ENCODE results near the gene EVI5. TPM values are rescaled to one million over a fixed set of nuclear protein-coding genes. Genes with fewer than 3 reads are reported as not detected.

Gene EVI5
- total RNA-seq, 4 donors from 2014 or later, result 39.5 to 49.7 (median 48.6) TPM

DNA sequence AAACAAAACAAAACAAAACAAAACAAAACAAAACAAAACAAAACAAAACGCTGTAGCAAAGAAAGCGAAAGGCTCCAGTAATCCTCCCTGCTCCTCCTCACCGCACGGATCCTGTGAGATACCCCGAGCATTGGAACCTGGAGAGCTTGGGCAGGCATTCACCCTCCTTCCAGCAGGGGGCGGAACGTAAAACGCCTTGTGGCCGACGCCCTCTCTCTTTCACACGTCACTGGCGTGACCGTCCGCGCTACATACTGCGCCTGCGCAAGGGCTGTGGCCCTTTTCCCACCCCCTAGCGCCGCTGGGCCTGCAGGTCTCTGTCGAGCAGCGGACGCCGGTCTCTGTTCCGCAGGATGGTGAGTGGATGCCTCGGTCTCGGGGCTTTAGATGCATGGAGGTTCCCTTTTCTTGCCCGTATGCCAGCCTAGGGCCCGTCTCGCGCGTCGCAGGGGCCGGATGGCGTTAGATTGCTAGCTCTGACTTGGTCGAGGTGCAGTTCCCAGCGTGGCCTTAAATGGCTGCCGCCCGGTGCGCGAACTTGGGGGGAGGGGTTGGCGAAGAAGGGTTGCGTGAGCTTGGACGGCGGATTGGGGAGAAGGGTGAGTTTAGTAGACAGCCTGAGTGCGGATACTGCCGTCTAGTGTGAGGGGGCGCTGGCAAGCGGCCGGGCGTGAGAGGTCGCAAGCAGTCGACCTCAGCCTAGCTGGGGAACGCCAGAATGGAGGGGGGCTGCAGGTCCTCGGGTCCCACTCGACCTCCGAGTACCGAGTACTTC is 47.0 kb upstream of the EVI5 start, which contains the start of gene RPL5:
Gene RPL5 (plus strand): TSS at position 279 of the 775 bp plus-strand sequence. CDS start 75 bp downstream, at position 354.
- 0% methylated on average over 14 to 15 of the region's 57 CpGs for WGBS, 2 donors (ENCODE audit: low coverage in 1 of 2)

DNA sequence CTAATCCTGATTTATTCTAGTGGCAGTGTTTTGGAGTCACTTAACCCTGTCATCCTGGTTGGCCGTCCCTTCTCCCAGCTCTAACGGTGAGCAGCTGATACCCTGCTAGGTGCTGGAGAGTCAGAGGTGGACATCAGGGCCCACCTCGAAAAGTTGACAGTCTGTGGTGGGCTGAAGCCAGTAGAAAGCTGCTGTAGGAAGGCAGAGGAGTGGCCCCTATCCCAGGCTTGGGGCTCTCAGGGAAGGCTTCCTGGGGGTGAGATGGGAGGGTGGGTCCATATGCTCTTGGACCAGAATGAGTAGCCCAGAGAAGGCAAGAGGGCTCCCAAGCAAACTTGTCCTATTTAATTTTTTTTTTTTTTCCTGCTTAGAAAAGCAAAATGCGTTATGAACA is 46.5 kb upstream of the EVI5 start:
- peaks cover 0 to 29% of the 10 kb centered on the region in 2 donors for H3K36me3 ChIP-seq
- no peak for TF ChIP-seq POLR2A (IDR thresholded peaks at IDR 0.05)
- TF ChIP-seq, protein P1, sequence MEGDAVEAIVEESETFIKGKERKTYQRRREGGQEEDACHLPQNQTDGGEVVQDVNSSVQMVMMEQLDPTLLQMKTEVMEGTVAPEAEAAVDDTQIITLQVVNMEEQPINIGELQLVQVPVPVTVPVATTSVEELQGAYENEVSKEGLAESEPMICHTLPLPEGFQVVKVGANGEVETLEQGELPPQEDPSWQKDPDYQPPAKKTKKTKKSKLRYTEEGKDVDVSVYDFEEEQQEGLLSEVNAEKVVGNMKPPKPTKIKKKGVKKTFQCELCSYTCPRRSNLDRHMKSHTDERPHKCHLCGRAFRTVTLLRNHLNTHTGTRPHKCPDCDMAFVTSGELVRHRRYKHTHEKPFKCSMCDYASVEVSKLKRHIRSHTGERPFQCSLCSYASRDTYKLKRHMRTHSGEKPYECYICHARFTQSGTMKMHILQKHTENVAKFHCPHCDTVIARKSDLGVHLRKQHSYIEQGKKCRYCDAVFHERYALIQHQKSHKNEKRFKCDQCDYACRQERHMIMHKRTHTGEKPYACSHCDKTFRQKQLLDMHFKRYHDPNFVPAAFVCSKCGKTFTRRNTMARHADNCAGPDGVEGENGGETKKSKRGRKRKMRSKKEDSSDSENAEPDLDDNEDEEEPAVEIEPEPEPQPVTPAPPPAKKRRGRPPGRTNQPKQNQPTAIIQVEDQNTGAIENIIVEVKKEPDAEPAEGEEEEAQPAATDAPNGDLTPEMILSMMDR (IDR thresholded peaks at IDR 0.05), result no peak
- TF ChIP-seq POLR2AphosphoS5 (IDR thresholded peaks at IDR 0.05), result no peak
- TF ChIP-seq EP300 (IDR thresholded peaks at IDR 0.05), result no peak
- H3K4me1 ChIP-seq, result peaks cover 12 to 39% (median 20%) of the 10 kb centered on the region in 3 donors
- no peak for ATAC-seq
- no peak overlapping the region for H3K4me3 ChIP-seq
- H3K9me3 ChIP-seq, result no peaks in the 10 kb centered on the region
- no peaks in the 10 kb centered on the region for H3K27me3 ChIP-seq
- WGBS, 2 donors (ENCODE audit: low coverage in 1 of 2), result 0 to 40% methylated on average over 1 to 2 of the region's 4 CpGs
- peak overlapping the region in 2 of 4 donors; percentile 91 to 94 for H3K27ac ChIP-seq

More for the DNA sequence above, 47.0 kb upstream of the EVI5 start, which contains the start of gene RPL5:
- H3K27ac ChIP-seq, result peak within 1 kb of the TSS; percentile 86 to 97 (median 92)
- H3K9me3 ChIP-seq, result no peaks in the 10 kb centered on the region
- H3K4me3 ChIP-seq, result peak within 1 kb of the TSS; percentile 49 to 66
- H3K4me1 ChIP-seq, result peaks cover 12 to 45% (median 20%) of the 10 kb centered on the region in 3 donors
- TF ChIP-seq POLR2AphosphoS5 (IDR thresholded peaks at IDR 0.05) (peak; percentile 99), EP300 (IDR thresholded peaks at IDR 0.05) (no peak), POLR2A (IDR thresholded peaks at IDR 0.05) (peak; percentile 88 to 90)
- TF ChIP-seq, protein P1 (IDR thresholded peaks at IDR 0.05), result peak; percentile 87 to 97 (median 91)
- no peaks in the 10 kb centered on the region for H3K27me3 ChIP-seq
- peak; percentile 99 for ATAC-seq
- H3K36me3 ChIP-seq, result peaks cover 0 to 34% of the 10 kb centered on the region in 2 donors

GRCh38 chr1:92826792-92827191 is 41.9 kb upstream of the EVI5 start:
- Histone ChIP-seq H3K4me1 (peaks cover 0 to 5% (median 0%) of the 10 kb centered on the region in 3 donors), H3K36me3 (no peaks in the 10 kb centered on the region), H3K9me3 (no peaks in the 10 kb centered on the region), H3K4me3 (no peak overlapping the region), H3K27me3 (no peaks in the 10 kb centered on the region), H3K27ac (no peak overlapping the region)
- ATAC-seq, result no peak
- TF ChIP-seq, protein P1 (IDR thresholded peaks at IDR 0.05), result no peak
- TF ChIP-seq EP300 (IDR thresholded peaks at IDR 0.05) (no peak), POLR2A (IDR thresholded peaks at IDR 0.05) (no peak), POLR2AphosphoS5 (IDR thresholded peaks at IDR 0.05) (no peak)
- 64 to 65% methylated on average over 2 to 4 of the region's 6 CpGs for WGBS, 2 donors (ENCODE audit: low coverage in 1 of 2)

DNA sequence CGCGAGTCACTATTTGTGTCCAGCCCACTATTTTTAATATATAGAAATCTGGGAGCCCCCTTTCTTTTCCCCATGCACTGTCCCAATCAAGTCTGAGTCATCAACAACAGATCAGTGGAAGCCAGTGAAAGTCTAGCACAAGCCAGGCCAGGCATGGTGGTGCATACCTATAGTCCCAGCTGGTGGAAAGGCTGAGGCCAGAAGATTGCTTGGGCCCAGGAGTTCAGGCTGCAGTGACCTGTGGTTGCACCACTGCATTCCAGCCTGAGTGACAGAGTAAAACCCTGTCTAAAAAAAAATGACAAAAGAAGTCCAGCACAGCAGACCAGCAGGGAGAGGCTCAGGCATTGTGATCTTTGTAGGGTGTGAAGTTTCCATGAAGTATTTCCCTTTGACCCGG is 38.0 kb upstream of the EVI5 start:
- no peaks in the 10 kb centered on the region for H3K4me1 ChIP-seq
- H3K36me3 ChIP-seq, result no peaks in the 10 kb centered on the region
- H3K27me3 ChIP-seq, result no peaks in the 10 kb centered on the region
- ATAC-seq, result no peak
- no peak overlapping the region for H3K4me3 ChIP-seq
- no peak for TF ChIP-seq EP300 (IDR thresholded peaks at IDR 0.05)
- no peak for TF ChIP-seq POLR2AphosphoS5 (IDR thresholded peaks at IDR 0.05)
- no peak for TF ChIP-seq POLR2A (IDR thresholded peaks at IDR 0.05)
- TF ChIP-seq, protein P1 (IDR thresholded peaks at IDR 0.05), result no peak
- H3K27ac ChIP-seq, result no peak overlapping the region
- H3K9me3 ChIP-seq, result no peaks in the 10 kb centered on the region
- WGBS, 2 donors (ENCODE audit: low coverage in 1 of 2), result 63 to 83% methylated on average over 1 to 3 of the region's 3 CpGs

GRCh38 chr1:92820551-92820950 is 35.6 kb upstream of the EVI5 start:
- no peak for ATAC-seq

More at GRCh38 chr1:92820551-92820950, 35.6 kb upstream of the EVI5 start:
- H3K27me3 ChIP-seq, result no peaks in the 10 kb centered on the region
- no peaks in the 10 kb centered on the region for H3K36me3 ChIP-seq
- no peaks in the 10 kb centered on the region for H3K4me1 ChIP-seq
- no peak overlapping the region for H3K27ac ChIP-seq
- 80 to 81% methylated on average over 1 to 3 of the region's 3 CpGs for WGBS, 2 donors (ENCODE audit: low coverage in 1 of 2)
- H3K4me3 ChIP-seq, result no peak overlapping the region
- H3K9me3 ChIP-seq, result no peaks in the 10 kb centered on the region
- TF ChIP-seq POLR2A (IDR thresholded peaks at IDR 0.05) (no peak), EP300 (IDR thresholded peaks at IDR 0.05) (no peak), POLR2AphosphoS5 (IDR thresholded peaks at IDR 0.05) (no peak)
- TF ChIP-seq, protein P1 (IDR thresholded peaks at IDR 0.05), result no peak

Data from gastroesophageal sphincter (tissue), 4 donors.